K562 (cell line): ENCODE results near the gene ZNF22. TPM values are rescaled to one million over a fixed set of nuclear protein-coding genes. Genes with fewer than 3 reads are reported as not detected.
A peak's percentile ranks its signal among the peaks of the same experiment; 100 is the strongest.

Experiments
- DMBX1 ChIP-seq: fragments of 250-450 bp; sonication (Bioruptor Pico); IDR thresholded peaks from 2 replicates; pipeline ENCODE4 v1.8.0; 2022; ENCODE audit warnings: inconsistent platforms, mild to moderate bottlenecking, moderate library complexity, borderline replicate concordance
- PHF8 ChIP-seq: fragments of 200-600 bp; sonication (generic); IDR thresholded peaks from 2 replicates; pipeline ENCODE4 v1.6.1; 2012; ENCODE audit warnings: mixed run types, mild to moderate bottlenecking, inconsistent platforms, low read length, moderate library complexity, borderline replicate concordance
- SIX5 ChIP-seq, 2 experiments: IDR thresholded peaks; 2 replicates each; pipeline ENCODE4 v1.6.1; 2011; ENCODE audit warnings: low read length in 2 of 2, borderline replicate concordance in 1 of 2, low read depth in 1 of 2, mild to moderate bottlenecking in 1 of 2, moderate library complexity in 1 of 2; ENCODE audit not compliant: insufficient read depth in 1 of 2
- ZC3H4 ChIP-seq: sonication (generic); formaldehyde crosslinking; IDR thresholded peaks from 2 replicates; pipeline ENCODE4 v1.9.0; 2021; ENCODE audit warnings: missing genetic modification reagents, borderline replicate concordance
- ZNF184 ChIP-seq: sonication (generic); formaldehyde crosslinking; IDR thresholded peaks from 2 replicates; pipeline ENCODE4 v1.5.0; 2020; ENCODE audit warnings: missing genetic modification reagents
- ZZZ3 ChIP-seq: fragments of 450-650 bp; IDR thresholded peaks from 2 replicates; pipeline ENCODE4 v1.6.1; 2016; ENCODE audit warnings: antibody characterized with exemption, mild to moderate bottlenecking, moderate library complexity
- polyA plus RNA-seq, 8 experiments: library from polyadenylated mRNA; depleted of rRNA in 4 of 8; stranded (reverse) in 5 of 8; unstranded in 3 of 8; fragments of >200 nt; fragmentation: Nextera tagmentation in 2 of 8; fragmentation: Illumina TruSeq in 1 of 8; extraction: Ambion mirVana in 2 of 8; extraction: Trizol in 1 of 8; gene quantifications; 2 replicates each; pipeline versions ENCODE4 v1.2.1 to v1.2.3, GENCODE V29; 2011 to 2014; ENCODE audit warnings: inconsistent platforms in 1 of 8, missing spikeins in 1 of 8
- total RNA-seq, 7 experiments: library from RNA; depleted of rRNA in 6 of 7; stranded (reverse); fragments of >200 nt in 6 of 7; fragmentation: Illumina TruSeq in 2 of 7; extraction: Trizol in 2 of 7; gene quantifications; 2 replicates each; pipeline versions ENCODE4 v1.2.1 to v1.2.3, GENCODE V29; 2011 to 2021; ENCODE audit warnings: low replicate concordance in 1 of 7
- TF ChIP-seq, protein P1 (sequence below): fragments of 150-350 bp; IDR thresholded peaks from 2 replicates; pipeline ENCODE4 v1.6.1; 2014; ENCODE audit warnings: low read depth, mild to moderate bottlenecking, low read length, borderline replicate concordance
- TF ChIP-seq, protein P2 (sequence below): fragments of 450-650 bp; IDR thresholded peaks from 2 replicates; pipeline ENCODE4 v1.6.1; 2016; ENCODE audit warnings: mild to moderate bottlenecking, moderate library complexity
- TF ChIP-seq, protein P3 (sequence below): sonication (generic); formaldehyde crosslinking; IDR thresholded peaks from 2 replicates; pipeline ENCODE4 v1.8.0; 2022; ENCODE audit warnings: missing genetic modification reagents, mild to moderate bottlenecking, moderate library complexity, borderline replicate concordance

The ZNF22 gene
- total and polyA plus RNA-seq, 9 of the 15 experiments (the other 6 are each of a cell fraction or from before 2014, with no cell fraction given), result 36.2 to 98.7 (median 51.2) TPM

DNA sequence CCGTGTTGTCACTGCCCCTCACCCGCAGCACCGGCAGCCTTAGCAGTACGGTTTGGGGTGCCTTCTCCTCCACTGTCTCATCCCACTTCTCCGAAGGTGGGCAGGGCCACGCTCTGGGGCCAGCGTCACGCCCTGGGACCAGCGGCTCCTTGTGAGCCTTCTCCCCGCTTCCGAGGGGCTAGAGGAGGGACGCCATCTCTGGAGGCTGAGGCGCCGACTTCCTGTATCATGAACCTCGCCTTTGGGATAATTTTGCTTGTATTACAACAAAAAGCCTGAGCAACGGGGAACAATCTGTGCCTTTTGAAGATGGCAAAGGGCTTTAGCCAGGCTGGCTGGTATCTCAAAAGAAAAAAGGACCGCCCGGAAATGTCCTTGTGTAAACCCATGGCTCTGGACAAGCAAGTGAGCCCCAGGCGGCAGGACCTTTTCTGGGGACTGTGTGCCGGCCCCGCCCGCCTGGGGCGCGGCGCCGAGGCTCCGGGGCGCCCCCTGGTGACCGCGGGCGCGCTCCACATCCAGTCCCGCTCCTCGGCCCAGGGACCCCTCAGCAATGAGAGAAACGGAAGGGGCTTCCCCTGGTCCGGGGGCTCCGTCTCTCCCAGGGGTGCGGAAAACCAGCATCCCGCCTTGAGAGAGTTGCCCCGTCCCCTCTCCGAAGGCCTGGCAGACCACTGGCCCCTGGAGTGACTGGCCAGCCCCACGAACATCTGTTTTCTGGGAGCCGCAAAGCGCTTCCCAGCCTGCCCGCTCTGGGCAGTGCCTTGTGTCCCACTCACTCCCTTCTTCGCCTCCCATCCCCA, 25.9 kb upstream of the ZNF22 start (continued):
- TF ChIP-seq, protein P1, sequence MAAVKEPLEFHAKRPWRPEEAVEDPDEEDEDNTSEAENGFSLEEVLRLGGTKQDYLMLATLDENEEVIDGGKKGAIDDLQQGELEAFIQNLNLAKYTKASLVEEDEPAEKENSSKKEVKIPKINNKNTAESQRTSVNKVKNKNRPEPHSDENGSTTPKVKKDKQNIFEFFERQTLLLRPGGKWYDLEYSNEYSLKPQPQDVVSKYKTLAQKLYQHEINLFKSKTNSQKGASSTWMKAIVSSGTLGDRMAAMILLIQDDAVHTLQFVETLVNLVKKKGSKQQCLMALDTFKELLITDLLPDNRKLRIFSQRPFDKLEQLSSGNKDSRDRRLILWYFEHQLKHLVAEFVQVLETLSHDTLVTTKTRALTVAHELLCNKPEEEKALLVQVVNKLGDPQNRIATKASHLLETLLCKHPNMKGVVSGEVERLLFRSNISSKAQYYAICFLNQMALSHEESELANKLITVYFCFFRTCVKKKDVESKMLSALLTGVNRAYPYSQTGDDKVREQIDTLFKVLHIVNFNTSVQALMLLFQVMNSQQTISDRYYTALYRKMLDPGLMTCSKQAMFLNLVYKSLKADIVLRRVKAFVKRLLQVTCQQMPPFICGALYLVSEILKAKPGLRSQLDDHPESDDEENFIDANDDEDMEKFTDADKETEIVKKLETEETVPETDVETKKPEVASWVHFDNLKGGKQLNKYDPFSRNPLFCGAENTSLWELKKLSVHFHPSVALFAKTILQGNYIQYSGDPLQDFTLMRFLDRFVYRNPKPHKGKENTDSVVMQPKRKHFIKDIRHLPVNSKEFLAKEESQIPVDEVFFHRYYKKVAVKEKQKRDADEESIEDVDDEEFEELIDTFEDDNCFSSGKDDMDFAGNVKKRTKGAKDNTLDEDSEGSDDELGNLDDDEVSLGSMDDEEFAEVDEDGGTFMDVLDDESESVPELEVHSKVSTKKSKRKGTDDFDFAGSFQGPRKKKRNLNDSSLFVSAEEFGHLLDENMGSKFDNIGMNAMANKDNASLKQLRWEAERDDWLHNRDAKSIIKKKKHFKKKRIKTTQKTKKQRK, result no peak
- TF ChIP-seq DMBX1 (CRISPR knock-in tag), result no peak
- TF ChIP-seq, protein P2, sequence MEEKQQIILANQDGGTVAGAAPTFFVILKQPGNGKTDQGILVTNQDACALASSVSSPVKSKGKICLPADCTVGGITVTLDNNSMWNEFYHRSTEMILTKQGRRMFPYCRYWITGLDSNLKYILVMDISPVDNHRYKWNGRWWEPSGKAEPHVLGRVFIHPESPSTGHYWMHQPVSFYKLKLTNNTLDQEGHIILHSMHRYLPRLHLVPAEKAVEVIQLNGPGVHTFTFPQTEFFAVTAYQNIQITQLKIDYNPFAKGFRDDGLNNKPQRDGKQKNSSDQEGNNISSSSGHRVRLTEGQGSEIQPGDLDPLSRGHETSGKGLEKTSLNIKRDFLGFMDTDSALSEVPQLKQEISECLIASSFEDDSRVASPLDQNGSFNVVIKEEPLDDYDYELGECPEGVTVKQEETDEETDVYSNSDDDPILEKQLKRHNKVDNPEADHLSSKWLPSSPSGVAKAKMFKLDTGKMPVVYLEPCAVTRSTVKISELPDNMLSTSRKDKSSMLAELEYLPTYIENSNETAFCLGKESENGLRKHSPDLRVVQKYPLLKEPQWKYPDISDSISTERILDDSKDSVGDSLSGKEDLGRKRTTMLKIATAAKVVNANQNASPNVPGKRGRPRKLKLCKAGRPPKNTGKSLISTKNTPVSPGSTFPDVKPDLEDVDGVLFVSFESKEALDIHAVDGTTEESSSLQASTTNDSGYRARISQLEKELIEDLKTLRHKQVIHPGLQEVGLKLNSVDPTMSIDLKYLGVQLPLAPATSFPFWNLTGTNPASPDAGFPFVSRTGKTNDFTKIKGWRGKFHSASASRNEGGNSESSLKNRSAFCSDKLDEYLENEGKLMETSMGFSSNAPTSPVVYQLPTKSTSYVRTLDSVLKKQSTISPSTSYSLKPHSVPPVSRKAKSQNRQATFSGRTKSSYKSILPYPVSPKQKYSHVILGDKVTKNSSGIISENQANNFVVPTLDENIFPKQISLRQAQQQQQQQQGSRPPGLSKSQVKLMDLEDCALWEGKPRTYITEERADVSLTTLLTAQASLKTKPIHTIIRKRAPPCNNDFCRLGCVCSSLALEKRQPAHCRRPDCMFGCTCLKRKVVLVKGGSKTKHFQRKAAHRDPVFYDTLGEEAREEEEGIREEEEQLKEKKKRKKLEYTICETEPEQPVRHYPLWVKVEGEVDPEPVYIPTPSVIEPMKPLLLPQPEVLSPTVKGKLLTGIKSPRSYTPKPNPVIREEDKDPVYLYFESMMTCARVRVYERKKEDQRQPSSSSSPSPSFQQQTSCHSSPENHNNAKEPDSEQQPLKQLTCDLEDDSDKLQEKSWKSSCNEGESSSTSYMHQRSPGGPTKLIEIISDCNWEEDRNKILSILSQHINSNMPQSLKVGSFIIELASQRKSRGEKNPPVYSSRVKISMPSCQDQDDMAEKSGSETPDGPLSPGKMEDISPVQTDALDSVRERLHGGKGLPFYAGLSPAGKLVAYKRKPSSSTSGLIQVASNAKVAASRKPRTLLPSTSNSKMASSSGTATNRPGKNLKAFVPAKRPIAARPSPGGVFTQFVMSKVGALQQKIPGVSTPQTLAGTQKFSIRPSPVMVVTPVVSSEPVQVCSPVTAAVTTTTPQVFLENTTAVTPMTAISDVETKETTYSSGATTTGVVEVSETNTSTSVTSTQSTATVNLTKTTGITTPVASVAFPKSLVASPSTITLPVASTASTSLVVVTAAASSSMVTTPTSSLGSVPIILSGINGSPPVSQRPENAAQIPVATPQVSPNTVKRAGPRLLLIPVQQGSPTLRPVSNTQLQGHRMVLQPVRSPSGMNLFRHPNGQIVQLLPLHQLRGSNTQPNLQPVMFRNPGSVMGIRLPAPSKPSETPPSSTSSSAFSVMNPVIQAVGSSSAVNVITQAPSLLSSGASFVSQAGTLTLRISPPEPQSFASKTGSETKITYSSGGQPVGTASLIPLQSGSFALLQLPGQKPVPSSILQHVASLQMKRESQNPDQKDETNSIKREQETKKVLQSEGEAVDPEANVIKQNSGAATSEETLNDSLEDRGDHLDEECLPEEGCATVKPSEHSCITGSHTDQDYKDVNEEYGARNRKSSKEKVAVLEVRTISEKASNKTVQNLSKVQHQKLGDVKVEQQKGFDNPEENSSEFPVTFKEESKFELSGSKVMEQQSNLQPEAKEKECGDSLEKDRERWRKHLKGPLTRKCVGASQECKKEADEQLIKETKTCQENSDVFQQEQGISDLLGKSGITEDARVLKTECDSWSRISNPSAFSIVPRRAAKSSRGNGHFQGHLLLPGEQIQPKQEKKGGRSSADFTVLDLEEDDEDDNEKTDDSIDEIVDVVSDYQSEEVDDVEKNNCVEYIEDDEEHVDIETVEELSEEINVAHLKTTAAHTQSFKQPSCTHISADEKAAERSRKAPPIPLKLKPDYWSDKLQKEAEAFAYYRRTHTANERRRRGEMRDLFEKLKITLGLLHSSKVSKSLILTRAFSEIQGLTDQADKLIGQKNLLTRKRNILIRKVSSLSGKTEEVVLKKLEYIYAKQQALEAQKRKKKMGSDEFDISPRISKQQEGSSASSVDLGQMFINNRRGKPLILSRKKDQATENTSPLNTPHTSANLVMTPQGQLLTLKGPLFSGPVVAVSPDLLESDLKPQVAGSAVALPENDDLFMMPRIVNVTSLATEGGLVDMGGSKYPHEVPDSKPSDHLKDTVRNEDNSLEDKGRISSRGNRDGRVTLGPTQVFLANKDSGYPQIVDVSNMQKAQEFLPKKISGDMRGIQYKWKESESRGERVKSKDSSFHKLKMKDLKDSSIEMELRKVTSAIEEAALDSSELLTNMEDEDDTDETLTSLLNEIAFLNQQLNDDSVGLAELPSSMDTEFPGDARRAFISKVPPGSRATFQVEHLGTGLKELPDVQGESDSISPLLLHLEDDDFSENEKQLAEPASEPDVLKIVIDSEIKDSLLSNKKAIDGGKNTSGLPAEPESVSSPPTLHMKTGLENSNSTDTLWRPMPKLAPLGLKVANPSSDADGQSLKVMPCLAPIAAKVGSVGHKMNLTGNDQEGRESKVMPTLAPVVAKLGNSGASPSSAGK, result no peak
- TF ChIP-seq PHF8, result peak; percentile 62
- TF ChIP-seq, protein P3, sequence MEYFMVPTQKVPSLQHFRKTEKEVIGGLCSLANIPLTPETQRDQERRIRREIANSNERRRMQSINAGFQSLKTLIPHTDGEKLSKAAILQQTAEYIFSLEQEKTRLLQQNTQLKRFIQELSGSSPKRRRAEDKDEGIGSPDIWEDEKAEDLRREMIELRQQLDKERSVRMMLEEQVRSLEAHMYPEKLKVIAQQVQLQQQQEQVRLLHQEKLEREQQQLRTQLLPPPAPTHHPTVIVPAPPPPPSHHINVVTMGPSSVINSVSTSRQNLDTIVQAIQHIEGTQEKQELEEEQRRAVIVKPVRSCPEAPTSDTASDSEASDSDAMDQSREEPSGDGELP (CRISPR knock-in tag), result 0 out of 2 replicates have a peak, but pooled peaks have one; percentile 12
- no peak for TF ChIP-seq ZNF184 (CRISPR knock-in tag)
- no peak for TF ChIP-seq ZZZ3
- TF ChIP-seq SIX5 (IDR thresholded peaks at IDR 0.05; ENCODE audit: borderline replicate concordance in 1 of 2, insufficient read depth in 1 of 2, low read depth in 1 of 2, low read length in 2 of 2), result no peak
- 0 out of 2 replicates have a peak, but pooled peaks have one; percentile 21 for TF ChIP-seq ZC3H4 (CRISPR knock-in tag)
